Activated CD4-positive, alpha-beta T cell treated with anti-CD3 and anti-CD28 coated beads, Interleukin-2, Interleukin-4, amounts not matched to agents 100 ng/mL and 50 ng/mL, durations not matched to agents 16 hours and 8 hours (primary cell): Measurements from ENCODE around the gene LMO7.

ENCODE experiments used
- DNase-seq: peaks from one replicate; pipeline ENCODE4 v3.0.0-alpha.2; 2020; ENCODE audit warnings: low spot score

LMO7 gene

GRCh38 chr13:75843991-75844390, 207.9 kb downstream of the LMO7 start:
- DNase-seq: no peak

DNA sequence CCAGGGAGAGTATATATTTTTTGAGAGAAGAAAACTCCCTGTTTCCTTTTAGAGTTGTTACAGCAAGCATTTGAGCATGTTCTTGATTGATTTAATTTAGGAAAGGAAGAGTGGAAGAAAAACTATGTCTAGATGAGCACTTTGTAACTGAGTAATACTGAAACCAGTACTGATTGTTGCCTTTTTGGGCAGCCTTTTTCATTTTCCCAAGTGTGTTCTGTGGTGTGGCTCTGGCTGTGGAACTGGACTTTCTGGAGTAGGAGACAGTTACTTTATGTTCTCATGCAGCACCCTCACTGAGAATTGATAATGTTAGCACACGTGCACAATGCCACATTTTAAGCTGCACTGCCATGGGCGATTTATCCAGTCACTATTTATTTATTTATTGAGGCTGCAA, 211.5 kb downstream of the LMO7 start:
- no peak for DNase-seq

GRCh38 chr13:75850916-75851315, 214.8 kb downstream of the LMO7 start:
- no peak for DNase-seq

DNA sequence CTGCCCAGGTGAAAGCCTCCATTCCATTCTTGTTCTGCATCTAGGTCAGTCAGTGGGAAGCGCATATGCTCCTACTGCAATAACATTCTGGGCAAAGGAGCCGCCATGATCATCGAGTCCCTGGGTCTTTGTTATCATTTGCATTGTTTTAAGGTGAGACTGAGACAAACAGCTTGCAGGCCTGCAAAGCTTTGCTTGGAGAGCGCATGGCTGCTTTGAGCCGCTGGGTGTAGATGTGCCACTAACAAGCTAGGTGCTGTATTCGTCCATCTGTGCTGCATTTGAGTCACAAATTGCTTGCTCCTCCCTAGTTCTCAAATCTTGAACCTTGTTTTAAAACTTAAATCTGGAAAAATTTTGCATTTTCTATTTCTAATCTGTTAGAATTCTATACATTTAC, 219.1 kb downstream of the LMO7 start:
- no peak for DNase-seq

- DNase-seq: no peak
Measured at GRCh38 chr13:75855847-75856246, 219.7 kb downstream of the LMO7 start.

DNA sequence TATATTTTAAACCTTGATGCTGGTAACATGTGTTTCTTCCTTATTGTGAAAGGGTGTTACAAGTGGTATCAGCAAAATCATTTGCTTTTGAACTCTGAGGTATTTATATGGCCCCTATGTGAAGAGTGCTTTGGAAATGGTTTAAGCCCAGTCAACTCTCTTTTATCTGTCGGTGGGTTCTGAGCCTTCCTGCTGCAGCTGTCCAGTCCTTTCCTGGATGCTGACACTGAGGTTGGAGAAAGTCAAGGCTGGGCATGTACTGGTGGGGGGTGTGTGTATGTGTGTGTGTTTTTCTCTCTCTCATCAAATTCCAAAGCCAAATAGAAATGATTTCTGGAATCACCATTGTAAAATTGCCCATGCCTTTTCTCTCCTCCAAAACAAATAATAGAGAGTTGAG, 221.2 kb downstream of the LMO7 start:
- DNase-seq: no peak

GRCh38 chr13:75860935-75861334, 224.8 kb downstream of the LMO7 start:
- DNase-seq: no peak

GRCh38 chr13:75861786-75862185, 225.7 kb downstream of the LMO7 start:
- no peak for DNase-seq

DNA sequence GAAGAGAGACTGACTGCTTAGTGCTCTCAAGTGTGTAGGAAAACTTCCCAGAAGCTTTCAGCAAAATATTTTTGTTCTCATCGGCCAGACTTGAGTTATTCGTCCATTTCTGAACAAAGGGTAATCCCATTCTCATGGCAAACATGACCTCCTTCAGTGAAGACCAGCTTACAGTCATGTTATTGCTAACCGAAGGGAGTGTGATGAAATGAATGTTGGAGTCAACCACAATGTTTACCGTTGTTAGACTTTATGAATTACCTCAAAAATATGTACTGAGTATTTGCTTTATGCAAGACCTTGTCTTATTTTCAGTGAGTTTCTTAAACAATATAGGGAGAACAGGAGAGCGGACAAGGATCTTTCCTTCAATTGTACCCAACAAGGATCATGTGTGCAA, 228.6 kb downstream of the LMO7 start:
- DNase-seq: no peak

DNA sequence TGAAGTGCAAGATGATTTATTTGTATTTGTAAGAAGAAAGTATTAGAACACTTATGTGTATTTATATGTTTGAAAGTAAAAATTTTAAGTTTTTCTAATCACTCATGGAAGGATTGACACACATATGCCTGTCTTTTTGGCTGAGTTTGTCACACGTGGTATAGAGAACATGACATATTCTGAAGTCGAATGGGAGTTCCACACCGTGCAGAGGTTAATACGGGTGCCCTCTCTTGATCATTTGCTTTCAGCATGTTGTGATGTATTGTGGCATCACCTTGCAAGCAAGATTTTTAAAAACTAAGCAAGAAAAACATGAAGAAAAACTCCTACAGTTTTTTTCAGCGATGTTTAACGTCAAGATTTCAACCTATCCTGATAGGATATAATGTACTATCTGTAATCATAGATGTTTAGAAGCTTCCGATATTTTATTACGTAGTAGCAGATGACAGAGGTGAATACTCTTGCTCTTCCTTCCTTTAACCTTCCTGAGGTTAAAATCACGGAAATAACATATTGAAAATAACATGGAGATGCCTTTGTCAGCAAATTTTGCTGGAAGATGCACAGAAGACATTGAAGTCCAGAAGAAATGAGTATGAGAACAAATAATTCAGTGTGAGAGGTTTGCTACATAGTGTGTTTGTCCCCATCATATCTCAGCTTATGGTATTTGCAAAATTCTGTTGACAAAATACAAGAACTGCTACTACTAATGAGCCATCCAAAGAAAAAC, 231.4 kb downstream of the LMO7 start:
- DNase-seq: no peak

GRCh38 chr13:75869981-75870380, 233.9 kb downstream of the LMO7 start:
- DNase-seq: peak; percentile 31

DNA sequence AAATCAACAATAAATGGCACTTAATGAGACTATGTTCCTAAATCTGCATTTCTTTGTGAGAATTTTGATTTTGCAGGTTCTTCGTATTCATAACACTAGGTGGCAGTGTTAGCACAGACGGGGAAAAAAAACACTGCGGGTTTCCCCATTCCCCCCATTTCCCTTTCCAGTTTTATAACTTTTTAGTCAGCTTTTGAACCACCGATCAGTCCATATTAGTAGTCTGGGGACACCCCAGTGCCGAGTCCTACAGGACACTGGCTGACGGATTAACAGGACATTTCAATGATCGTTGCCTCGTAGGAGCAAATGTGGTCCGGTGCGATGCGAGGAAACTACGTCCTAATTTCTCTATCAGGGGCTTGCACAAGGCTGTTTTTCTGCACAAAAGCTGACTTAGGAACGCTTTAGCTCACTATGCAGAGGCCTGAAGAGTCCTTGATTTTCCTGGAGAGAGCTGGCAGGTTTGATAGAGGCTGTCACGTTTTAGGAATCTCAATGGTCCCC, 234.3 kb downstream of the LMO7 start:
- DNase-seq: peak; percentile 18

DNA sequence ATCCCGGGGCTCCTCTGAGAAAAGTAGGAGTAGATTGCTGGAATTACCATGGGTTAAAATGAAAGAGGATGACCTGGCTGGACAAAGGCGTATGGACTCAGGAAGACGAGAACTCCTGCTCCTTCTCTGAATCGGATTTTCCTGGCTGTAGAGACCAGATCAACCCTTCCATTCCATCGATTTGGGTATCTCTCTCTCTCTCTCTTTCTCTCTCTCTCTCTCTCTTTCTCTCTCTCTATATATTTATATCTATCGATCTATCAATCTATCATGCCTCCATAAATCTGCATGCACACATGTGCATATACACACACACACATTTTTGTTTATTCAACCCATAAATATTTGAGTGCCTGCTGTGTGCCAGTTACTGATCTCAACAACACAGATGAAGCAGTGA, 234.9 kb downstream of the LMO7 start:
- DNase-seq: no peak

DNA sequence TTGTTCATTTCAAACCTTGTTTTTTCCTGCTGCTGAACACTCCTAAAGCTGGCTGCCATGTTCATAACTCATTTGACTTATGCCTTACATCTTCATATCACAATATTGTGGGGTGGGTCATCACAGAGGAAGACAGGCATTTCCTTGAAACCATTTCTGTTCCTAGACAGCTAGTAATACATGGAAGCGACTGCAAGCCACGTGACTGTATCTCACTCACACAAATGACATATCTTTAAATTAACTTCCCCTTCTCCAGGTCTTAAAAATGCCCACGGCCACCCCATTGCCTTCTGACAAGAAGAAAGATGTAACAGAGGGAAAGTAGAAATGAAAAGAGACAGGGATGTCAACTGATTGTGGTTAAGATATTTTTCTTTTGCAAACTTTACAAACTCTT, 236.8 kb downstream of the LMO7 start:
- DNase-seq: no peak

DNA sequence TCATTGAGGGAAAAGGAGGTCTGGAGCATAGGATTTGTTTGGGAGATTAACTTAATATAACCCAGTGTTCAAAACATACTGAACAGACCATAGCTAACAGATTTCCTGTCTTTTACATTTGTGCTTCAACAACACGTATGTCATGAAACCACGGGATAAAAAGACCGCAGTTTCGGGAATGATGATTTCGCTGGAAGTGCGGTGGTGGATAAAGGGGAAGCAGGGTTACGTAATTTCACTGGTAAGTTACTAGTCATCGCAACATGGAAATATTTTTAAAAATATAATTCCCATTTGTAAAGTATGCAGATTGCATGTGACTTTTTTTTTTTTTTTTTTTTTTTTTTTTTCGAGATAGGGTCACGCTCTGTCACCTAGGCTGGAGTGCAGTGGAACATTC, 237.4 kb downstream of the LMO7 start:
- DNase-seq: no peak

GRCh38 chr13:75875450-75875849, 239.3 kb downstream of the LMO7 start:
- peak; percentile 11 for DNase-seq

DNA sequence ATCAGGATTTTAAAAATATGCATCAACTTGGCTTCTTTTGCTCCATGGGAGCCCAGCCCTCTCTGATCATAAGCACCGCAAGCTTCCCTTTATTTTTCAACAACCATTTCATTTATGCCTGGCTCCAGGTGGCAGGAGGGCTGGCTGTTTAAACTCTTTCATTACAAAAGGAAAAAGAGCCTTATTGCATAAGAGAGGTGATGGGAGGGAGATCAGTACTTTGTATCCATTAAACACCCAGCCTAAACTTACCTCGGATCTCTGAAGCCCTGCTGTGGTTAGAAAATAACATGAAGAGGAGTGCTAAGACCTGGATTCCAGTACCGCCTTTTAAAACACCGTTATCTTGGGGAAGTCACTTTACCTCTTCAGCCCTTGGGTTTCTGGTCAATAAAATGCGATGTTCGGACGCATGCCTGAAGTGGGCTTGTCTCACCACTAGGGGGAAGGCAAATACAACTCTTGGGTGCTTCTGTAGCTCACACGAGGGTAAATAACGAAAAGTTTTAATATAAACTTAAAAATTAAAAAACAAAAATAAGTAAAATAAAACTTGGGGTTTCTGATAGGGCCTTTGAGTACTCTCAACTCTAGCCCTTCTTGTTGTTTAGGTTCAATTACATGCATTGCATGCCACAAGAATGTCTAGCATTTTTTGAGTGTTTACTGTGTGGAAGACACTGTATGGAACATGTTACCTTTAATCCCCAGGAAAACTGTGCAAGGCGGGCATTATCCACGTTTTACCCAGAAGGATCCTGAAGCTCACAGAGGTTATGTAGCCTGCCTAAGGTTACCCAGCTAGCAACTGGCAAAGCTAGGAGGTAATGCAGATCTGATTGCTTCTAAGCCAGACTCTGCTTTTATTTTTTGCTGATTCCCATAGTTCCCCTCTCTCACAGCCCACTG, 240.3 kb downstream of the LMO7 start:
- peak; percentile 62 for DNase-seq

DNA sequence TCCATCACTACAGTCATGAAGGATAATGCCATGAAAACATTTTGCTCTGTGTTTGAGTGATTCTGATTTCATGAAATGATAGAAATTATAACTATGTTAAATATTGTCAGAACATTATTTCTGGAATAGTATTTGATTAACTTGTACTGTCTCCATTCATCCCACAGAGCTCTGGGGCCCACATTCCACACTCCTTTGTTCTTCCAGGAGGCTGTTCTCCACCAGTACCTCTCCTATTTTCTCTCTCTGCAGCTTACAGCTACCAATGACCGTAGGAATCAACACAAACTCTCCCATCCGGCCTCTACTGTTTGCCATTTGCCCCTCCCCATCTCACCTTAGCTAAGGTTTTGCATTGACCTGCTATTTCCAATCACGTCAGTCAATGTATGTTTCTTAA, 240.9 kb downstream of the LMO7 start:
- no peak for DNase-seq

DNA sequence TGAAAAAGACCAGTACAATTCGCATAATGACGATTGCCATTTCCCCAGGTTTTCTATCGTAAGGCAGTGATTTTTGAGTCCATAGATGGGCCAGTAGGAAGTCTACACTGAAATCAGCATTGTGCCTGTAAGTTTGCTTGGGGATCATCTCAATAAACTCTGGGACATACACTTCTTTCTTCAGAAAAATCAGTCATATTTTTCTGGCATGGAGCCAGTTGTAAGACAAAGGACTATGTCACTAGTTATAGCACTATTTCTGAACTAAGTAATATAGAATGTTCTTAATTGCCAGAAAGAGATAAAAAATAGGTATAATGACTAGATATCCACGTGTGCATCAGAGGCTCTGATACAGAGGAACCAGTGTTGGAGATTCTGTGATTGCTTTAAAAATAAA, 243.5 kb downstream of the LMO7 start:
- no peak for DNase-seq

DNA sequence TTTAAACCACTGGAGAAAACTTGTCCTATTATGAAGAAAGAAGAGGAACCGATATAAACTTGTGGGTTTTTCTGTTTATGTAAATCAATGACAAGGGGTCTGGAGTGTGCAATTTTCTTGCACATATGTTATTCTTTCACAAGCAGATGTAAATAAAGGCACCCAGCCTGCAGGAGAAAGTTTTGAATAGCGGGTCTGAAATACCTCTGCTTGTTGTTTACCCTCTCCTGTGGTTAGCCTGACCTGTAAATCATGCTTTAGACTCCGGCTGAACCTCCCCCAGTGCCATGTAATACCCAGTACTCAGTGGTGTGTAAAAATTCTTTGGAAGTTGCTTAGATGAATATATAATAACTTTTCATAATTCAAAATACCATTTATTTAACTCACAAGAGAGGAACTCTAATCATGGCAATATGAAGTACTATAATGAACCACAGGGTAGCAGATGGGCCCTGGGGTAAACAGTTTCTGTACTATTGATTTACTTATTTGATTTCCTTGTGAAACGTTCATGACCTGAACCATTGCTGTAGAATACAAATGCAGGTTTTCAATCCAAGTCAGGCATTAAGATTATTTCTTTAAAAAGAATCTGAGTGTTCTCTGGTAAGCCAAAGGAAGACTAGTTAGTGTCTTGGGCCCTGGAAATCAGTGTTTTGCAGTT, 245.1 kb downstream of the LMO7 start:
- no peak for DNase-seq

DNA sequence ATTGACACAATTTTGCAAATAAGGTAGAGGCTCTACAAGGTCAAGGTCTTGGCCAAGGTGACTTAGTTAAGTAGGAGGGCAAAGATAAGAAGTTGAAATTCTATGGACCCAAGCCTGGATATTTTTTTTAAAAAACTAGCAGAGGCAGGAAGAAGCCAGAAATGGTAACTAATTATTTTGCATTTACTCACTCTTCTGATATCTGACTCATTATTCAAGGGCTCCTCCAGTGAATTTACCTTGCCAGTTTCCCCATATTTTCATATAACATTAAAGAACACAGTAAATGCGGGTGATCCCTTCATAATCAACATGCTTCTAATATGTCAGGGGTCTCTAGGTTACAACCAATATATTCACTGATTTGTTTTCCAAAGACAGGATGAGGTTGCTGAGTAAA, 246.1 kb downstream of the LMO7 start:
- DNase-seq: no peak

DNA sequence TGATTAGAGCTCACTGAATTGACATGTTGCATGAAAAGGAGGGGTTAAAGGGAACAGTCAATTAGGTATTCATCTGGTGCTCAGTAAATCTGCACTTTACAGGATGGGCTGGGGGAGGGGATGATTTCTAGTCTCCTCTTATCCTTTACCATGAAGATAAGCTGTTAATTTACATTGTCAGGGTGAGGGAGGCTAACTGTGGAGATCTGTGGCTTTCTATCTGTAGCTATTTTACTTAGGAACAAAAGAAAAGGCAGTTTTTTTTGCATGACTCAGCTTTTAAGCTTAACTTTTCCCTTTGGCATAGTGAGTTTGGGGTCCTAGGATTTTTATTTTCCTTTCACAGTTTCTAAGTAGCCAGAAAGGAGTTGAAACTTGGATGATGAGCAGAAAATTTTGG, 253.3 kb downstream of the LMO7 start:
- DNase-seq: no peak

DNA sequence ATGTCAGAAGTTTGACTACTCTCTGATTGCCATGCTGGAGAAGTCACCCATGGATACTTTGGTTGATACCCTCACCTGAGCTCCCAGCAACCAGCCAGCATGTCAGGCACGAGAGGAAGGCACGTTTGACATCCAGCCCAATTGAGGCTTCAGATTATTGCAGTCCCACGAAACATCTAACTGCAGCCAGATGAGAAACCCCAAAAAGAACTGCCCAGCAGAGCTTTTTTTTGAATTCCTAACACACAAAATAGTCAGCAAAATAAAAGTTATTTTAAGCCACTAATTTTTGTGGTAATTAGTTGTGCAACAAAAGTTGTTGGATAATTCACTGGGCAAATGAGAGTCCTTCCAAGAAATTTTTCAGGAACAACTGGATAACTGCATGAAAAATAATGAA, 259.0 kb downstream of the LMO7 start:
- no peak for DNase-seq
